ENCODE data around the gene ONECUT2.

DNA sequence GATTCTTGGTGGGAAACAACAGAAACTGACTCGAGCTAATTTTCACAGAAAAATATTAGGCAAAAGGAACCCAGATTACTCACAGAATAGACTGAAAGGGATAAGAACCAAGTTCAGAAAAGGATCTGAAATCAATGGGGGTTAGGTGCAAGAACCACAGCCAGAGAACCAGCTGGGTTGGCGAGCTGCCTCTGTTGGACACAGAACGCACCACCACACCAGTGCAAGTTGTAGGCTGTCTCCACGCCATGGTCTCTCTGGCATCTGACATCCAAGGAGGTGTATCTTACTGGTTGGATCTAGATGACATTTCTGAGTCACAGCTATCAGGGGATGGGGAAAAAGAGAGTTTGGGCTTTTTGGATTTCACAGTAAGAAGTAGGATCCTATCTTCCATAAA lies 18.6 kb upstream of the ONECUT2 start:
- TF ChIP-seq, protein P1, sequence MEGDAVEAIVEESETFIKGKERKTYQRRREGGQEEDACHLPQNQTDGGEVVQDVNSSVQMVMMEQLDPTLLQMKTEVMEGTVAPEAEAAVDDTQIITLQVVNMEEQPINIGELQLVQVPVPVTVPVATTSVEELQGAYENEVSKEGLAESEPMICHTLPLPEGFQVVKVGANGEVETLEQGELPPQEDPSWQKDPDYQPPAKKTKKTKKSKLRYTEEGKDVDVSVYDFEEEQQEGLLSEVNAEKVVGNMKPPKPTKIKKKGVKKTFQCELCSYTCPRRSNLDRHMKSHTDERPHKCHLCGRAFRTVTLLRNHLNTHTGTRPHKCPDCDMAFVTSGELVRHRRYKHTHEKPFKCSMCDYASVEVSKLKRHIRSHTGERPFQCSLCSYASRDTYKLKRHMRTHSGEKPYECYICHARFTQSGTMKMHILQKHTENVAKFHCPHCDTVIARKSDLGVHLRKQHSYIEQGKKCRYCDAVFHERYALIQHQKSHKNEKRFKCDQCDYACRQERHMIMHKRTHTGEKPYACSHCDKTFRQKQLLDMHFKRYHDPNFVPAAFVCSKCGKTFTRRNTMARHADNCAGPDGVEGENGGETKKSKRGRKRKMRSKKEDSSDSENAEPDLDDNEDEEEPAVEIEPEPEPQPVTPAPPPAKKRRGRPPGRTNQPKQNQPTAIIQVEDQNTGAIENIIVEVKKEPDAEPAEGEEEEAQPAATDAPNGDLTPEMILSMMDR (IDR thresholded peaks at IDR 0.05; ENCODE audit: low read length), result no peak
- TF ChIP-seq EZH2phosphoT487 (IDR thresholded peaks at IDR 0.05; ENCODE audit: low read length) (no peak), EZH2 (optimal IDR thresholded peaks at IDR 0.05; ENCODE audit: low read depth, low read length) (no peak)

All from MM.1S (cell line).